HG02885 (cell line): Measurements from ENCODE around the gene ARPC1A.
"Not testable (repeated sequence)": the region's sequence is repeated elsewhere in the genome, so short reads cannot be mapped to it uniquely, and the experiment has no call there.

Experiments
- ATAC-seq: cut with Tn5 transposase; IDR thresholded peaks from one replicate; pipeline ENCODE4 v1.9.1; 2021; ENCODE audit warnings: mild to moderate bottlenecking; ENCODE audit not compliant: unreplicated experiment, poor library complexity

Gene ARPC1A

GRCh38 chr7:99385564-99385963 lies 59.9 kb downstream of the ARPC1A start:
- no peak for ATAC-seq

GRCh38 chr7:99386584-99387238 lies 61.0 kb downstream of the ARPC1A start:
- no peak for ATAC-seq

- ATAC-seq: not testable (repeated sequence)
These were observed 61.5 kb downstream of the ARPC1A start for GRCh38 chr7:99387239-99387635.

GRCh38 chr7:99387912-99388311 lies 62.2 kb downstream of the ARPC1A start:
- no peak for ATAC-seq

GRCh38 chr7:99389772-99390171 lies 64.1 kb downstream of the ARPC1A start:
- no peak for ATAC-seq

- ATAC-seq: no peak
These were observed 65.4 kb downstream of the ARPC1A start for GRCh38 chr7:99390941-99391602.

- no peak for ATAC-seq
These were observed 66.3 kb downstream of the ARPC1A start for GRCh38 chr7:99392046-99392445.

GRCh38 chr7:99392659-99393354 lies 67.1 kb downstream of the ARPC1A start:
- ATAC-seq: peak; percentile 67

GRCh38 chr7:99393355-99394187 lies 67.9 kb downstream of the ARPC1A start:
- no peak for ATAC-seq

- ATAC-seq: no peak
These were observed 68.4 kb downstream of the ARPC1A start for GRCh38 chr7:99394188-99394502.

- ATAC-seq: no peak
These were observed 70.1 kb downstream of the ARPC1A start for GRCh38 chr7:99395616-99396327.

GRCh38 chr7:99396418-99397296 lies 71.0 kb downstream of the ARPC1A start:
- ATAC-seq: no peak

- ATAC-seq: no peak
These were observed 71.7 kb downstream of the ARPC1A start for GRCh38 chr7:99397297-99397983.

- ATAC-seq: no peak
These were observed 73.3 kb downstream of the ARPC1A start for GRCh38 chr7:99398891-99399445.

GRCh38 chr7:99399597-99399996 lies 73.9 kb downstream of the ARPC1A start:
- no peak for ATAC-seq

GRCh38 chr7:99402854-99403253 lies 77.2 kb downstream of the ARPC1A start:
- no peak for ATAC-seq

GRCh38 chr7:99403764-99404163 lies 78.1 kb downstream of the ARPC1A start:
- no peak for ATAC-seq

- no peak for ATAC-seq
These were observed 78.7 kb downstream of the ARPC1A start for GRCh38 chr7:99404235-99404976.
